CD4-positive, CD25-positive, alpha-beta regulatory T cell (primary cell): ENCODE measurements around the gene RABGAP1L. TPM values are rescaled to one million over a fixed set of nuclear protein-coding genes. Genes with fewer than 3 reads are reported as not detected.
A peak's percentile ranks its signal among the peaks of the same experiment; 100 is the strongest.
"Not testable (repeated sequence)": the region's sequence is repeated elsewhere in the genome, so short reads cannot be mapped to it uniquely, and the experiment has no call there.

Experiments used
- ATAC-seq, 2 donors: fragments of 150-1000 bp; cut with Tn5 transposase; one replicate each; pipeline ENCODE4 v1.10.0; 2021; ENCODE audit warnings: low read depth in 2 of 2, moderate number of reproducible peaks in 2 of 2, moderate library complexity in 1 of 2
- DNase-seq, 3 donors: peaks; one replicate each; pipeline versions ENCODE4 v3.0.0 to v3.0.0-alpha.2; 2012 to 2022; ENCODE audit warnings: mixed read lengths in 1 of 3
- H3K27ac ChIP-seq: one replicate; pipeline ENCODE4 v1.7.0; 2013; ENCODE audit warnings: mild to moderate bottlenecking, low read length; ENCODE audit not compliant: insufficient read depth, poor library complexity, severe bottlenecking
- H3K27me3 ChIP-seq: one replicate; pipeline ENCODE4 v1.7.0; 2013; ENCODE audit warnings: low read length; ENCODE audit not compliant: control insufficient read depth, insufficient read depth
- H3K36me3 ChIP-seq: one replicate; pipeline ENCODE4 v1.7.0; 2013; ENCODE audit warnings: mild to moderate bottlenecking, low read length, moderate library complexity; ENCODE audit not compliant: control insufficient read depth, insufficient read depth
- H3K4me1 ChIP-seq: 2 replicates; pipeline ENCODE4 v1.7.0; 2013; ENCODE audit warnings: mild to moderate bottlenecking, low read length; ENCODE audit not compliant: insufficient read depth, control insufficient read depth, poor library complexity, severe bottlenecking
- H3K4me3 ChIP-seq: one replicate; pipeline ENCODE4 v1.7.0; 2013; ENCODE audit warnings: low read depth, mild to moderate bottlenecking, low read length, moderate library complexity
- H3K9me3 ChIP-seq, 2 experiments: 1 replicate in 1 of 2; 2 replicates in 1 of 2; pipeline ENCODE4 v1.7.0; 2013; ENCODE audit warnings: low read length in 2 of 2, mild to moderate bottlenecking in 1 of 2, moderate library complexity in 1 of 2; ENCODE audit not compliant: control insufficient read depth in 2 of 2
- H3K27ac Mint-ChIP-seq, 3 donors: one replicate each; pipeline ENCODE4 v1.8.0; 2020 to 2022; ENCODE audit warnings: mild to moderate bottlenecking in 3 of 3, mixed read lengths in 3 of 3, moderate library complexity in 2 of 3
- H3K27me3 Mint-ChIP-seq: one replicate; pipeline ENCODE4 v1.8.0; 2022; ENCODE audit warnings: mild to moderate bottlenecking, mixed read lengths
- H3K36me3 Mint-ChIP-seq: one replicate; pipeline ENCODE4 v1.8.0; 2020; ENCODE audit warnings: mixed read lengths
- H3K4me1 Mint-ChIP-seq, 4 donors: one replicate each; pipeline ENCODE4 v1.8.0; 2020 to 2022; ENCODE audit warnings: mixed read lengths in 4 of 4, mild to moderate bottlenecking in 1 of 4
- H3K4me3 Mint-ChIP-seq, 4 donors: one replicate each; pipeline ENCODE4 v1.8.0; 2020 to 2022; ENCODE audit warnings: mild to moderate bottlenecking in 4 of 4, mixed read lengths in 4 of 4, moderate library complexity in 3 of 4
- H3K9me3 Mint-ChIP-seq, 7 donors: one replicate each; pipeline ENCODE4 v1.8.0; 2020 to 2022; ENCODE audit warnings: mixed read lengths in 7 of 7, mild to moderate bottlenecking in 3 of 7, moderate library complexity in 2 of 7
- polyA plus RNA-seq, 4 donors: library from polyadenylated mRNA; unstranded; fragments of 300-500 nt; fragmentation: Illumina TruSeq; gene quantifications; one replicate each; pipeline ENCODE4 v1.2.3, GENCODE V29; 2021
- total RNA-seq: library from RNA; stranded (reverse); gene quantifications from one replicate; pipeline ENCODE4 v1.2.3, GENCODE V29; 2022

RABGAP1L gene
- total and polyA plus RNA-seq, 5 donors from 2014 or later = 69.7 to 118 (median 84.9) TPM

GRCh38 chr1:174165471-174166137, 6.3 kb downstream of the RABGAP1L start:
- peaks cover 31% of the 10 kb centered on the region for H3K4me1 ChIP-seq
- H3K27me3 Mint-ChIP-seq = no peaks in the 10 kb centered on the region
- no peaks in the 10 kb centered on the region for H3K27me3 ChIP-seq
- H3K4me3 ChIP-seq = no peak overlapping the region
- peaks cover 2% of the 10 kb centered on the region for H3K36me3 ChIP-seq
- peak overlapping the region in 1 of 4 donors; percentile 28 for H3K4me3 Mint-ChIP-seq
- H3K9me3 Mint-ChIP-seq = no peaks in the 10 kb centered on the region
- peaks cover 10% of the 10 kb centered on the region for H3K36me3 Mint-ChIP-seq
- peak overlapping the region in 2 of 3 donors; percentile 25 to 57 for H3K27ac Mint-ChIP-seq
- H3K9me3 ChIP-seq = no peaks in the 10 kb centered on the region
- no peak for DNase-seq
- H3K4me1 Mint-ChIP-seq = peaks cover 48 to 76% (median 60%) of the 10 kb centered on the region in 4 donors
- ATAC-seq = no peak
- H3K27ac ChIP-seq = no peak overlapping the region

- Mint-ChIP-seq H3K4me1 (peaks cover 45 to 74% (median 53%) of the 10 kb centered on the region in 4 donors), H3K9me3 (no peaks in the 10 kb centered on the region), H3K36me3 (peaks cover 15% of the 10 kb centered on the region), H3K27ac (peak overlapping the region in 2 of 3 donors; percentile 0 to 25), H3K4me3 (peak overlapping the region in 2 of 4 donors; percentile 12 to 47), H3K27me3 (no peaks in the 10 kb centered on the region)
- ATAC-seq (no peak), DNase-seq (no peak)
- Histone ChIP-seq H3K27ac (no peak overlapping the region), H3K36me3 (peaks cover 2% of the 10 kb centered on the region), H3K4me3 (no peak overlapping the region), H3K4me1 (peaks cover 23% of the 10 kb centered on the region), H3K27me3 (no peaks in the 10 kb centered on the region), H3K9me3 (no peaks in the 10 kb centered on the region)
Measured at GRCh38 chr1:174166530-174167264, 7.4 kb downstream of the RABGAP1L start.

GRCh38 chr1:174167265-174167803, 8.0 kb downstream of the RABGAP1L start:
- no peak overlapping the region for H3K4me3 ChIP-seq
- Mint-ChIP-seq H3K4me3 (peak overlapping the region in 1 of 4 donors; percentile 12), H3K27me3 (no peaks in the 10 kb centered on the region), H3K27ac (peak overlapping the region in 1 of 3 donors; percentile 51), H3K9me3 (no peaks in the 10 kb centered on the region), H3K36me3 (peaks cover 15% of the 10 kb centered on the region), H3K4me1 (peaks cover 42 to 73% (median 55%) of the 10 kb centered on the region in 4 donors)
- no peak overlapping the region for H3K27ac ChIP-seq
- ATAC-seq (no peak), DNase-seq (no peak)
- peaks cover 20% of the 10 kb centered on the region for H3K4me1 ChIP-seq
- peaks cover 2% of the 10 kb centered on the region for H3K36me3 ChIP-seq
- H3K27me3 ChIP-seq = no peaks in the 10 kb centered on the region
- no peaks in the 10 kb centered on the region for H3K9me3 ChIP-seq

- Histone ChIP-seq H3K27ac (no peak overlapping the region), H3K4me1 (peaks cover 20% of the 10 kb centered on the region), H3K36me3 (peaks cover 2% of the 10 kb centered on the region), H3K4me3 (no peak overlapping the region), H3K9me3 (no peaks in the 10 kb centered on the region), H3K27me3 (no peaks in the 10 kb centered on the region)
- H3K4me1 Mint-ChIP-seq = peaks cover 36 to 73% (median 58%) of the 10 kb centered on the region in 4 donors
- H3K27me3 Mint-ChIP-seq = no peaks in the 10 kb centered on the region
- no peak for ATAC-seq
- DNase-seq = no peak
- H3K4me3 Mint-ChIP-seq = no peak overlapping the region
- no peaks in the 10 kb centered on the region for H3K9me3 Mint-ChIP-seq
- peaks cover 15% of the 10 kb centered on the region for H3K36me3 Mint-ChIP-seq
- H3K27ac Mint-ChIP-seq = peak overlapping the region in 2 of 3 donors; percentile 23 to 52
Measured at GRCh38 chr1:174169342-174169741, 10.0 kb downstream of the RABGAP1L start.

- DNase-seq = no peak
- Mint-ChIP-seq H3K27me3 (no peaks in the 10 kb centered on the region), H3K36me3 (peaks cover 11% of the 10 kb centered on the region), H3K4me1 (peaks cover 31 to 69% (median 53%) of the 10 kb centered on the region in 4 donors), H3K9me3 (no peaks in the 10 kb centered on the region), H3K27ac (no peak overlapping the region), H3K4me3 (no peak overlapping the region)
- H3K36me3 ChIP-seq = peaks cover 2% of the 10 kb centered on the region
- H3K4me1 ChIP-seq = peaks cover 12% of the 10 kb centered on the region
- no peak overlapping the region for H3K4me3 ChIP-seq
- no peak for ATAC-seq
- no peak overlapping the region for H3K27ac ChIP-seq
- H3K9me3 ChIP-seq = no peaks in the 10 kb centered on the region
- H3K27me3 ChIP-seq = no peaks in the 10 kb centered on the region
Measured at GRCh38 chr1:174171073-174171472, 11.8 kb downstream of the RABGAP1L start.

GRCh38 chr1:174174461-174175329, 15.4 kb downstream of the RABGAP1L start:
- no peak overlapping the region for H3K4me3 Mint-ChIP-seq
- ATAC-seq = no peak
- peaks cover 24% of the 10 kb centered on the region for H3K36me3 Mint-ChIP-seq
- Histone ChIP-seq H3K27me3 (no peaks in the 10 kb centered on the region), H3K4me1 (no peaks in the 10 kb centered on the region), H3K4me3 (no peak overlapping the region), H3K36me3 (peaks cover 1% of the 10 kb centered on the region), H3K9me3 (no peaks in the 10 kb centered on the region), H3K27ac (no peak overlapping the region)
- no peaks in the 10 kb centered on the region for H3K27me3 Mint-ChIP-seq
- peaks cover 37 to 70% (median 53%) of the 10 kb centered on the region in 4 donors for H3K4me1 Mint-ChIP-seq
- no peak for DNase-seq
- H3K27ac Mint-ChIP-seq = peak overlapping the region in 2 of 3 donors; percentile 26 to 44
- peaks cover 0 to 2% (median 0%) of the 10 kb centered on the region in 7 donors for H3K9me3 Mint-ChIP-seq

- not testable (repeated sequence) for H3K9me3 Mint-ChIP-seq, H3K4me1 ChIP-seq, H3K4me3 Mint-ChIP-seq, H3K27me3 Mint-ChIP-seq, H3K27ac ChIP-seq, H3K36me3 ChIP-seq, ATAC-seq, H3K9me3 ChIP-seq, H3K27ac Mint-ChIP-seq, H3K27me3 ChIP-seq, DNase-seq, H3K4me3 ChIP-seq
- Mint-ChIP-seq H3K36me3 (peaks cover 15% of the 10 kb centered on the region), H3K4me1 (peaks cover 39 to 63% (median 48%) of the 10 kb centered on the region in 4 donors)
Measured at GRCh38 chr1:174178459-174178858, 19.1 kb downstream of the RABGAP1L start.
